Measurements from ENCODE around the gene TMEM179.

TMEM179 gene

DNA sequence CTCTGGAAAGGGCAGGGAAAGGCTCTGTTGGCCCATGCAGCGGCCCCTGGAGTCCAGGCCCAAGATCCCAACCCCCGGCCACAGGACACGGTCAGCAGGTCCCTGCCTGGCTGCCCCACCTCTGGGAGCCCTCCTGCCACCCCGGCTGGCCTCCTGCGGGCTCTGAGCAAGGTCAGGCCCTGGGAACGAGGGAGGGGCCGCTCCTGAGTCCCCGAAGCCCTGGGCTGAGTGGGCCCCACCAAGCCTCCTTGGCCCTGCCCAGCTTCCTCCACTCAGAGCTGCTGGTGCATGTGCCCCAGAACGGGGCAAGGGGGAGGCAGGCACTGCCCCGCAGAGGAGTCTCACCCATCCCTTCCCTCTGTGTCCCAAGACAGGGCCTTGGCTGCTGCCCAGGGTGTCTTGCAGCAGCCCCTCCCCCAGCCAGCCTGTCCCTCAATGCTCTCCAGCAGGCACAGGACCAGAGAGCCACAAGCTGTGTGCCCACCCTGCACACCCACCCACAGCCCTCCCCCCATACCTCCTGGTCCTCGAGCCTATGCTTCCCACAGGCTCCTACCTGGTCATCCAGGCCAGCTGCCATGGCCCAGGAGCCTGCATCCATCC, 32.4 kb downstream of the TMEM179 start:
- ATAC-seq (ENCODE audit: low read depth) (no peak), DNase-seq (ENCODE audit: low spot score) (no peak)
- no peaks in the 10 kb centered on the region for H3K36me3 ChIP-seq (ENCODE audit: low read depth)
- peaks cover 59% of the 10 kb centered on the region for H3K27me3 ChIP-seq (ENCODE audit: insufficient read depth, poor library complexity, severe bottlenecking)
- TF ChIP-seq, protein P1, sequence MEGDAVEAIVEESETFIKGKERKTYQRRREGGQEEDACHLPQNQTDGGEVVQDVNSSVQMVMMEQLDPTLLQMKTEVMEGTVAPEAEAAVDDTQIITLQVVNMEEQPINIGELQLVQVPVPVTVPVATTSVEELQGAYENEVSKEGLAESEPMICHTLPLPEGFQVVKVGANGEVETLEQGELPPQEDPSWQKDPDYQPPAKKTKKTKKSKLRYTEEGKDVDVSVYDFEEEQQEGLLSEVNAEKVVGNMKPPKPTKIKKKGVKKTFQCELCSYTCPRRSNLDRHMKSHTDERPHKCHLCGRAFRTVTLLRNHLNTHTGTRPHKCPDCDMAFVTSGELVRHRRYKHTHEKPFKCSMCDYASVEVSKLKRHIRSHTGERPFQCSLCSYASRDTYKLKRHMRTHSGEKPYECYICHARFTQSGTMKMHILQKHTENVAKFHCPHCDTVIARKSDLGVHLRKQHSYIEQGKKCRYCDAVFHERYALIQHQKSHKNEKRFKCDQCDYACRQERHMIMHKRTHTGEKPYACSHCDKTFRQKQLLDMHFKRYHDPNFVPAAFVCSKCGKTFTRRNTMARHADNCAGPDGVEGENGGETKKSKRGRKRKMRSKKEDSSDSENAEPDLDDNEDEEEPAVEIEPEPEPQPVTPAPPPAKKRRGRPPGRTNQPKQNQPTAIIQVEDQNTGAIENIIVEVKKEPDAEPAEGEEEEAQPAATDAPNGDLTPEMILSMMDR (IDR thresholded peaks at IDR 0.05; ENCODE audit: poor library complexity, severe bottlenecking): no peak
- H3K9me3 ChIP-seq (ENCODE audit: severe bottlenecking): no peaks in the 10 kb centered on the region
- H3K4me3 ChIP-seq (ENCODE audit: severe bottlenecking): no peak overlapping the region
- H3K27ac ChIP-seq (ENCODE audit: poor library complexity, severe bottlenecking): no peak overlapping the region
- no peaks in the 10 kb centered on the region for H3K4me1 ChIP-seq (ENCODE audit: insufficient read depth, poor library complexity, severe bottlenecking)

GRCh38 chr14:104571246-104571645, 33.3 kb downstream of the TMEM179 start:
- DNase-seq (ENCODE audit: low spot score) (no peak), ATAC-seq (ENCODE audit: low read depth) (no peak)
- Histone ChIP-seq H3K4me1 (ENCODE audit: insufficient read depth, poor library complexity, severe bottlenecking) (no peaks in the 10 kb centered on the region), H3K9me3 (ENCODE audit: severe bottlenecking) (no peaks in the 10 kb centered on the region), H3K36me3 (ENCODE audit: low read depth) (no peaks in the 10 kb centered on the region), H3K27ac (ENCODE audit: poor library complexity, severe bottlenecking) (no peak overlapping the region), H3K27me3 (ENCODE audit: insufficient read depth, poor library complexity, severe bottlenecking) (peaks cover 65% of the 10 kb centered on the region), H3K4me3 (ENCODE audit: severe bottlenecking) (no peak overlapping the region)
- TF ChIP-seq, protein P1 (IDR thresholded peaks at IDR 0.05; ENCODE audit: poor library complexity, severe bottlenecking): no peak

- DNase-seq (ENCODE audit: low spot score) (no peak), ATAC-seq (ENCODE audit: low read depth) (no peak)
- no peaks in the 10 kb centered on the region for H3K9me3 ChIP-seq (ENCODE audit: severe bottlenecking)
- no peaks in the 10 kb centered on the region for H3K36me3 ChIP-seq (ENCODE audit: low read depth)
- peaks cover 81% of the 10 kb centered on the region for H3K27me3 ChIP-seq (ENCODE audit: insufficient read depth, poor library complexity, severe bottlenecking)
- no peaks in the 10 kb centered on the region for H3K4me1 ChIP-seq (ENCODE audit: insufficient read depth, poor library complexity, severe bottlenecking)
- H3K27ac ChIP-seq (ENCODE audit: poor library complexity, severe bottlenecking): no peak overlapping the region
- no peak overlapping the region for H3K4me3 ChIP-seq (ENCODE audit: severe bottlenecking)
- TF ChIP-seq, protein P1 (IDR thresholded peaks at IDR 0.05; ENCODE audit: poor library complexity, severe bottlenecking): no peak
These were observed 35.1 kb downstream of the TMEM179 start for GRCh38 chr14:104569435-104569834.

GRCh38 chr14:104568620-104569019, 36.0 kb downstream of the TMEM179 start:
- TF ChIP-seq, protein P1 (IDR thresholded peaks at IDR 0.05; ENCODE audit: poor library complexity, severe bottlenecking): no peak
- no peaks in the 10 kb centered on the region for H3K4me1 ChIP-seq (ENCODE audit: insufficient read depth, poor library complexity, severe bottlenecking)
- ATAC-seq (ENCODE audit: low read depth): no peak
- no peak overlapping the region for H3K4me3 ChIP-seq (ENCODE audit: severe bottlenecking)
- H3K36me3 ChIP-seq (ENCODE audit: low read depth): no peaks in the 10 kb centered on the region
- no peaks in the 10 kb centered on the region for H3K9me3 ChIP-seq (ENCODE audit: severe bottlenecking)
- H3K27me3 ChIP-seq (ENCODE audit: insufficient read depth, poor library complexity, severe bottlenecking): peaks cover 86% of the 10 kb centered on the region
- no peak for DNase-seq (ENCODE audit: low spot score)
- H3K27ac ChIP-seq (ENCODE audit: poor library complexity, severe bottlenecking): no peak overlapping the region

- TF ChIP-seq, protein P1 (IDR thresholded peaks at IDR 0.05; ENCODE audit: poor library complexity, severe bottlenecking): no peak
- ATAC-seq (ENCODE audit: low read depth) (no peak), DNase-seq (ENCODE audit: low spot score) (no peak)
- peaks cover 86% of the 10 kb centered on the region for H3K27me3 ChIP-seq (ENCODE audit: insufficient read depth, poor library complexity, severe bottlenecking)
- H3K36me3 ChIP-seq (ENCODE audit: low read depth): no peaks in the 10 kb centered on the region
- no peaks in the 10 kb centered on the region for H3K4me1 ChIP-seq (ENCODE audit: insufficient read depth, poor library complexity, severe bottlenecking)
- no peak overlapping the region for H3K4me3 ChIP-seq (ENCODE audit: severe bottlenecking)
- no peaks in the 10 kb centered on the region for H3K9me3 ChIP-seq (ENCODE audit: severe bottlenecking)
- H3K27ac ChIP-seq (ENCODE audit: poor library complexity, severe bottlenecking): no peak overlapping the region
These were observed 36.7 kb downstream of the TMEM179 start for GRCh38 chr14:104567957-104568225.
